Stomach (tissue), 9 donors: Measurements from ENCODE around the gene CTNND2. TPM values are rescaled to one million over a fixed set of nuclear protein-coding genes. Genes with fewer than 3 reads are reported as not detected.

ENCODE experiments used
- DNase-seq, 2 donors: peaks; one replicate each; pipeline versions ENCODE4 v3.0.0 to v3.0.0-alpha.2; 2013 to 2019
- H3K27ac ChIP-seq, 5 donors: fragments of 200-600 bp in 4 of 5; sonication (generic) in 4 of 5; one replicate each; pipeline ENCODE4 v1.5.1; 2013 to 2019; ENCODE audit warnings: mild to moderate bottlenecking in 1 of 5, moderate library complexity in 1 of 5
- H3K27me3 ChIP-seq, 3 donors: fragments of 200-600 bp; sonication (generic); one replicate each; pipeline ENCODE4 v1.5.1; 2017 to 2019; ENCODE audit warnings: mixed run types in 1 of 3
- H3K36me3 ChIP-seq, 4 donors: fragments of 200-600 bp; sonication (generic); 1 replicate in 3 of 4; 2 replicates in 1 of 4; pipeline ENCODE4 v1.5.1; 2016 to 2019
- H3K4me1 ChIP-seq, 4 donors: fragments of 200-600 bp; sonication (generic); one replicate each; pipeline ENCODE4 v1.5.1; 2016 to 2019
- H3K4me3 ChIP-seq, 4 donors: fragments of 200-600 bp; sonication (generic) in 3 of 4; one replicate each; pipeline ENCODE4 v1.5.1; 2016 to 2019; ENCODE audit warnings: mild to moderate bottlenecking in 1 of 4
- H3K9me3 ChIP-seq, 4 donors: fragments of 200-600 bp; sonication (generic); one replicate each; pipeline ENCODE4 v1.5.1; 2016 to 2019
- CTCF ChIP-seq, 7 experiments: fragments of 450-650 bp in 4 of 7; fragments of 200-600 bp in 3 of 7; sonication (generic) in 3 of 7; IDR thresholded peaks; one replicate each; pipeline ENCODE4 v1.5.1; 2016 to 2019; ENCODE audit warnings: antibody characterized with exemption in 7 of 7, control low read depth in 2 of 7, mild to moderate bottlenecking in 1 of 7
- EP300 ChIP-seq: sonication (generic); formaldehyde crosslinking; IDR thresholded peaks from one replicate; pipeline ENCODE4 v1.6.1; 2017; ENCODE audit warnings: antibody characterized with exemption
- POLR2A ChIP-seq, 4 donors: fragments of 450-650 bp; IDR thresholded peaks; one replicate each; pipeline ENCODE4 v1.6.1; 2016; ENCODE audit warnings: antibody characterized with exemption in 4 of 4, control low read depth in 2 of 4, mild to moderate bottlenecking in 1 of 4, moderate library complexity in 1 of 4
- POLR2AphosphoS5 ChIP-seq, 3 donors: sonication (generic); formaldehyde crosslinking; IDR thresholded peaks; one replicate each; pipeline ENCODE4 v1.6.1; 2016; ENCODE audit warnings: antibody characterized with exemption in 3 of 3
- WGBS, 5 donors: extraction: QIAGEN DNeasy Blood & Tissue Kit in 3 of 5; methylation state at CpG; one replicate each; pipeline versions ENCODE4 v1.1.5 to v1.1.7; 2013 to 2018; 5-methylcytosine and 5-hydroxymethylcytosine counted together
- intact Hi-C: fragments of 100-400 bp; cut with DNase I; formaldehyde crosslinking; loops from one replicate; pipeline ENCODE4 v1.15.1; 2023; ENCODE audit warnings: low total_unique reads
- polyA plus RNA-seq, 3 donors: library from polyadenylated mRNA; stranded (reverse); fragments of 200-250 nt; gene quantifications; one replicate each; pipeline ENCODE4 v1.2.3, GENCODE V29; 2013
- total RNA-seq, 5 donors: library from RNA; depleted of rRNA; stranded (reverse); fragments of >200 nt; gene quantifications; one replicate each; pipeline versions ENCODE4 v1.1.0 to v1.2.3, GENCODE V29; 2014 to 2016
- donor health status: healthy with polysubstance abuse.
- donor health status: Bipolar disorder and iron deficiency.
- donor health status: healthy.

The CTNND2 gene
- total and polyA plus RNA-seq, 8 donors, result 0.29 to 3.4 (median 2.0) TPM; not detected in 2

- 73 to 78% (median 77%) methylated on average over 7 of the region's 7 CpGs for WGBS, 5 donors
- intact Hi-C loops, result no loop called here
- TF ChIP-seq POLR2AphosphoS5 (IDR thresholded peaks at IDR 0.05) (no peak), CTCF (IDR thresholded peaks at IDR 0.05) (no peak), POLR2A (IDR thresholded peaks at IDR 0.05) (no peak), EP300 (no peak)
Measured at GRCh38 chr5:11214864-11215644, 689.2 kb downstream of the CTNND2 start.

GRCh38 chr5:11212706-11213105 is 691.5 kb downstream of the CTNND2 start:
- intact Hi-C loops, result no loop called here
- no peak for DNase-seq
- Histone ChIP-seq H3K36me3 (no peaks in the 10 kb centered on the region), H3K4me1 (no peaks in the 10 kb centered on the region), H3K4me3 (no peak overlapping the region), H3K27me3 (no peaks in the 10 kb centered on the region), H3K27ac (no peak overlapping the region), H3K9me3 (peaks cover 0 to 7% (median 0%) of the 10 kb centered on the region in 4 donors)
- no peak for TF ChIP-seq POLR2AphosphoS5 (IDR thresholded peaks at IDR 0.05)
- TF ChIP-seq CTCF (IDR thresholded peaks at IDR 0.05), result no peak
- TF ChIP-seq EP300, result no peak
- TF ChIP-seq POLR2A (IDR thresholded peaks at IDR 0.05), result no peak
- whole genome bisulfite sequencing, 5 donors, result 70 to 85% (median 79%) methylated on average over 3 of the region's 3 CpGs

More at GRCh38 chr5:11214864-11215644, 689.2 kb downstream of the CTNND2 start:
- no peaks in the 10 kb centered on the region for H3K36me3 ChIP-seq
- H3K4me1 ChIP-seq, result no peaks in the 10 kb centered on the region
- no peak for DNase-seq
- peaks cover 0 to 7% (median 0%) of the 10 kb centered on the region in 4 donors for H3K9me3 ChIP-seq
- no peak overlapping the region for H3K27ac ChIP-seq
- no peak overlapping the region for H3K4me3 ChIP-seq
- no peaks in the 10 kb centered on the region for H3K27me3 ChIP-seq

- DNase-seq, result no peak
- H3K36me3 ChIP-seq, result no peaks in the 10 kb centered on the region
- no peak overlapping the region for H3K4me3 ChIP-seq
- H3K27ac ChIP-seq, result no peak overlapping the region
- TF ChIP-seq POLR2AphosphoS5 (IDR thresholded peaks at IDR 0.05) (no peak), CTCF (IDR thresholded peaks at IDR 0.05) (no peak), EP300 (no peak), POLR2A (IDR thresholded peaks at IDR 0.05) (no peak)
- H3K27me3 ChIP-seq, result no peaks in the 10 kb centered on the region
- 83 to 90% (median 84%) methylated on average over 4 of the region's 4 CpGs for WGBS, 5 donors
- intact Hi-C loops, result no loop called here
- H3K9me3 ChIP-seq, result no peaks in the 10 kb centered on the region
- H3K4me1 ChIP-seq, result no peaks in the 10 kb centered on the region
Measured at GRCh38 chr5:11197726-11198125, 706.5 kb downstream of the CTNND2 start.

GRCh38 chr5:11191673-11192072 is 712.6 kb downstream of the CTNND2 start:
- H3K27ac ChIP-seq, result no peak overlapping the region
- DNase-seq, result no peak
- H3K36me3 ChIP-seq, result no peaks in the 10 kb centered on the region
- H3K4me1 ChIP-seq, result no peaks in the 10 kb centered on the region
- WGBS, 5 donors, result 76 to 90% (median 85%) methylated on average over 6 to 7 of the region's 7 CpGs
- no peak overlapping the region for H3K4me3 ChIP-seq
- TF ChIP-seq CTCF (IDR thresholded peaks at IDR 0.05) (no peak), POLR2AphosphoS5 (IDR thresholded peaks at IDR 0.05) (no peak), EP300 (no peak), POLR2A (IDR thresholded peaks at IDR 0.05) (no peak)
- intact Hi-C loops, result no loop called here
- H3K27me3 ChIP-seq, result no peaks in the 10 kb centered on the region
- H3K9me3 ChIP-seq, result no peaks in the 10 kb centered on the region
